GM18511 (cell line): ENCODE measurements around the gene UBE2M.
"Not testable (repeated sequence)": the region's sequence is repeated elsewhere in the genome, so short reads cannot be mapped to it uniquely, and the experiment has no call there.

Experiments
- ATAC-seq: cut with Tn5 transposase; IDR thresholded peaks from one replicate; pipeline ENCODE4 v1.9.1; 2021; ENCODE audit warnings: mild to moderate bottlenecking, moderate library complexity; ENCODE audit not compliant: unreplicated experiment

Gene UBE2M

GRCh38 chr19:58542641-58543372 is 15.6 kb downstream of the UBE2M start:
- ATAC-seq = not testable (repeated sequence)

GRCh38 chr19:58539169-58539559 is 19.2 kb downstream of the UBE2M start:
- not testable (repeated sequence) for ATAC-seq

GRCh38 chr19:58538257-58539168 is 19.9 kb downstream of the UBE2M start:
- ATAC-seq = no peak

GRCh38 chr19:58536852-58537798 is 21.3 kb downstream of the UBE2M start:
- ATAC-seq = no peak

GRCh38 chr19:58535857-58536256 is 22.6 kb downstream of the UBE2M start:
- ATAC-seq = no peak

GRCh38 chr19:58531034-58531840 is 27.2 kb downstream of the UBE2M start:
- ATAC-seq = no peak

- no peak for ATAC-seq
Measured at GRCh38 chr19:58529405-58529804, 29.0 kb downstream of the UBE2M start.

- ATAC-seq = no peak
Measured at GRCh38 chr19:58522709-58523108, 35.7 kb downstream of the UBE2M start.

- no peak for ATAC-seq
Measured at GRCh38 chr19:58521651-58522050, 36.8 kb downstream of the UBE2M start.

- ATAC-seq = no peak
Measured at GRCh38 chr19:58520257-58520599, 38.2 kb downstream of the UBE2M start.

- ATAC-seq = peak; percentile 86
Measured at GRCh38 chr19:58519355-58520256, 38.8 kb downstream of the UBE2M start, which contains the start of gene ZBTB45. Gene ZBTB45 (minus strand): TSS chr19:58519810. CDS start chr19:58517673, 2,137 bp downstream.

- peak; percentile 11 for ATAC-seq
Measured at GRCh38 chr19:58519087-58519354, 39.4 kb downstream of the UBE2M start.

GRCh38 chr19:58518256-58519086 is 39.9 kb downstream of the UBE2M start:
- no peak for ATAC-seq

GRCh38 chr19:58516964-58517833 is 41.2 kb downstream of the UBE2M start:
- no peak for ATAC-seq

GRCh38 chr19:58516246-58516836 is 42.1 kb downstream of the UBE2M start:
- no peak for ATAC-seq

GRCh38 chr19:58515259-58515658 is 43.2 kb downstream of the UBE2M start:
- ATAC-seq = no peak

GRCh38 chr19:58514564-58515022 is 43.8 kb downstream of the UBE2M start:
- ATAC-seq = no peak
